HCT116 (cell line): ENCODE results near the gene CA4. TPM values are rescaled to one million over a fixed set of nuclear protein-coding genes. Genes with fewer than 3 reads are reported as not detected.

Experiments
- ATAC-seq: fragments of 200-7000 bp; cut with Tn5 transposase; 2 replicates; pipeline ENCODE4 v1.9.1; 2020; ENCODE audit warnings: mild to moderate bottlenecking, moderate library complexity
- BruUV-seq: library from RNA; stranded (reverse); fragments of 400-500 nt; replicated peaks from 2 replicates; lab custom pipeline; 2021; lab: Mats Ljungman, UMichigan
- CTCF ChIA-PET: fragments of 300-600 bp; sonication (Branson Sonifier 250); formaldehyde crosslinking; loops from one replicate; lab custom pipeline; 2021; ENCODE audit warnings: antibody characterized with exemption; lab: Charles Lee
- POLR2A ChIA-PET: fragments of 300-600, 350-600 bp; sonication (Branson Sonifier 250); formaldehyde crosslinking; loops from one replicate; lab custom pipeline; 2021; ENCODE audit warnings: antibody characterized with exemption; lab: Charles Lee
- RAD21 ChIA-PET, 2 experiments: fragments of 300-600 bp; sonication (Branson Sonifier 250); formaldehyde crosslinking; loops; one replicate each; lab custom pipeline; 2023; ENCODE audit warnings: low total read pairs in 2 of 2; ENCODE audit not compliant: uncharacterized antibody in 2 of 2, unreplicated experiment in 2 of 2, low non-redundant PET in 1 of 2; lab: Charles Lee
- DNase-seq: peaks from one replicate; pipeline ENCODE4 v3.0.0-alpha.2; 2010; ENCODE audit warnings: low read depth, low spot score
- H2AFZ ChIP-seq: fragments of 200-600 bp; shearing (Covaris generic), sonication (generic); 2 replicates; pipeline ENCODE4 v1.6.1; 2017; ENCODE audit warnings: low read depth, mixed run types, mixed read lengths, antibody characterized with exemption, low read length; ENCODE audit not compliant: poor library complexity, severe bottlenecking
- H3K27ac ChIP-seq: 2 replicates; pipeline ENCODE4 v1.5.1; 2012; ENCODE audit warnings: low read depth, low read length
- H3K27me3 ChIP-seq: fragments of 200-600 bp; sonication (generic); 2 replicates; pipeline ENCODE4 v1.6.1; 2016; ENCODE audit warnings: mixed run types, low read length, mixed read lengths; ENCODE audit not compliant: insufficient read depth
- H3K36me3 ChIP-seq, 2 experiments: fragments of 200-500 bp in 1 of 2; fragments of 200-600 bp in 1 of 2; sonication (Bioruptor generic) in 1 of 2; sonication (generic) in 1 of 2; 2 replicates each; pipeline versions ENCODE4 v1.5.1 to v1.6.1; 2014 to 2016; ENCODE audit warnings: low read length in 2 of 2, inconsistent platforms in 1 of 2, mixed read lengths in 1 of 2, mixed run types in 1 of 2; ENCODE audit not compliant: insufficient read depth in 2 of 2, control insufficient read depth in 1 of 2
- H3K4me1 ChIP-seq, 2 experiments: fragments of 200-600 bp in 1 of 2; sonication (generic) in 1 of 2; 2 replicates each; pipeline versions ENCODE4 v1.5.1 to v1.6.1; 2012 to 2017; ENCODE audit warnings: low read length in 2 of 2, inconsistent platforms in 1 of 2, mild to moderate bottlenecking in 1 of 2, mixed read lengths in 1 of 2, mixed run types in 1 of 2, moderate library complexity in 1 of 2; ENCODE audit not compliant: insufficient read depth in 2 of 2, control insufficient read depth in 1 of 2
- H3K4me2 ChIP-seq: fragments of 200-600 bp; sonication (generic); 2 replicates; pipeline ENCODE4 v1.6.1; 2017; ENCODE audit warnings: mixed run types, low read length, mixed read lengths
- H3K4me3 ChIP-seq, 2 experiments: fragments of 200-600 bp in 1 of 2; sonication (generic) in 1 of 2; replicated peaks in 1 of 2; 2 replicates each; pipeline ENCODE4 v1.5.1; 2011 to 2016; ENCODE audit warnings: low read length in 2 of 2, control low read depth in 1 of 2, low read depth in 1 of 2, mild to moderate bottlenecking in 1 of 2, mixed read lengths in 1 of 2, mixed run types in 1 of 2
- H3K79me2 ChIP-seq: fragments of 200-600 bp; sonication (generic); 2 replicates; pipeline ENCODE4 v1.6.1; 2017; ENCODE audit warnings: mild to moderate bottlenecking, mixed run types, low read length, moderate library complexity, mixed read lengths; ENCODE audit not compliant: insufficient read depth
- H3K9ac ChIP-seq: fragments of 200-600 bp; sonication (generic); 2 replicates; pipeline ENCODE4 v1.6.1; 2016; ENCODE audit warnings: low read length, mixed read lengths
- H3K9me2 ChIP-seq: fragments of 200-600 bp; sonication (generic), shearing (Covaris generic); 2 replicates; pipeline ENCODE4 v1.6.1; 2017; ENCODE audit warnings: mixed run types, mild to moderate bottlenecking, moderate library complexity; ENCODE audit not compliant: insufficient read depth
- H3K9me3 ChIP-seq, 2 experiments: fragments of 200-500 bp in 1 of 2; fragments of 200-600 bp in 1 of 2; sonication (Bioruptor generic) in 1 of 2; sonication (generic) in 1 of 2; 2 replicates each; pipeline ENCODE4 v1.6.1; 2014 to 2017; ENCODE audit warnings: low read length in 2 of 2, mixed read lengths in 2 of 2, inconsistent platforms in 1 of 2, low read depth in 1 of 2, mild to moderate bottlenecking in 1 of 2, mixed run types in 1 of 2, moderate library complexity in 1 of 2; ENCODE audit not compliant: control insufficient read depth in 1 of 2, insufficient read depth in 1 of 2
- H4K20me1 ChIP-seq: fragments of 200-600 bp; sonication (generic), shearing (Covaris generic); 2 replicates; pipeline ENCODE4 v1.6.1; 2017; ENCODE audit warnings: mixed run types, mild to moderate bottlenecking, moderate library complexity; ENCODE audit not compliant: insufficient read depth
- CBX3 ChIP-seq: IDR thresholded peaks from 2 replicates; pipeline ENCODE4 v1.6.1; 2012; ENCODE audit warnings: low read depth
- EZH2phosphoT487 ChIP-seq: fragments of 200-600 bp; IDR thresholded peaks from 2 replicates; pipeline ENCODE4 v1.6.1; 2018; ENCODE audit warnings: antibody characterized with exemption, borderline replicate concordance
- FOSL1 ChIP-seq: IDR thresholded peaks from 2 replicates; pipeline ENCODE4 v1.6.1; 2012; ENCODE audit warnings: low read depth
- JUND ChIP-seq: IDR thresholded peaks from 2 replicates; pipeline ENCODE4 v1.6.1; 2012
- POLR2A ChIP-seq: IDR thresholded peaks from 2 replicates; pipeline ENCODE4 v1.7.0; 2011; ENCODE audit warnings: borderline replicate concordance; ENCODE audit not compliant: insufficient read depth, insufficient read length; ENCODE audit errors: extremely low read depth
- POLR2AphosphoS5 ChIP-seq: IDR thresholded peaks from 2 replicates; pipeline ENCODE4 v1.6.1; 2011; ENCODE audit warnings: mild to moderate bottlenecking, low read depth, low read length, moderate library complexity
- RAD21 ChIP-seq: IDR thresholded peaks from 2 replicates; pipeline ENCODE4 v1.6.1; 2012; ENCODE audit warnings: low read depth, mild to moderate bottlenecking
- SIN3A ChIP-seq: IDR thresholded peaks from 2 replicates; pipeline ENCODE4 v1.6.1; 2012; ENCODE audit warnings: low read depth
- SP1 ChIP-seq: IDR thresholded peaks from 2 replicates; pipeline ENCODE4 v1.6.1; 2012; ENCODE audit warnings: low read depth
- SRF ChIP-seq: IDR thresholded peaks from 2 replicates; pipeline ENCODE4 v1.6.1; 2012; ENCODE audit warnings: low read depth
- ZNF274 ChIP-seq: fragments of 200-500 bp; sonication (Bioruptor generic); IDR thresholded peaks from 2 replicates; pipeline ENCODE4 v1.6.1; 2014; ENCODE audit warnings: mild to moderate bottlenecking, low read depth, low read length, inconsistent platforms
- intact Hi-C: fragments of 100-400 bp; cut with micrococcal nuclease; formaldehyde crosslinking; loops from 2 replicates; pipeline ENCODE4 v1.10.0; 2022
- total RNA-seq: library from RNA; stranded (reverse); gene quantifications from one replicate; pipeline ENCODE4 v1.2.1, GENCODE V29; 2021; ENCODE audit not compliant: unreplicated experiment
- TF ChIP-seq, protein P1 (sequence below): IDR thresholded peaks from 2 replicates; pipeline ENCODE4 v1.6.1; 2011; ENCODE audit warnings: mild to moderate bottlenecking, low read length, moderate library complexity; ENCODE audit not compliant: insufficient replicate concordance; ENCODE audit errors: extremely low read depth
- TF ChIP-seq, protein P2 (sequence below), 3 experiments: fragments of 200-600 bp in 1 of 3; sonication (generic) in 1 of 3; IDR thresholded peaks in 2 of 3; conservative IDR thresholded peaks in 1 of 3; 2 replicates each; pipeline ENCODE4 v1.5.1; 2012 to 2017; ENCODE audit warnings: low read depth in 2 of 3, low read length in 2 of 3, antibody characterized with exemption in 1 of 3, borderline replicate concordance in 1 of 3, control low read depth in 1 of 3, mild to moderate bottlenecking in 1 of 3, mixed read lengths in 1 of 3, mixed run types in 1 of 3, moderate library complexity in 1 of 3; ENCODE audit not compliant: insufficient read depth in 1 of 3
- TF ChIP-seq, protein P3 (sequence below): IDR thresholded peaks from 2 replicates; pipeline ENCODE4 v1.6.1; 2012

CA4 gene
- total RNA-seq, 1 experiment from 2014 or later, result 0.20 TPM

DNA sequence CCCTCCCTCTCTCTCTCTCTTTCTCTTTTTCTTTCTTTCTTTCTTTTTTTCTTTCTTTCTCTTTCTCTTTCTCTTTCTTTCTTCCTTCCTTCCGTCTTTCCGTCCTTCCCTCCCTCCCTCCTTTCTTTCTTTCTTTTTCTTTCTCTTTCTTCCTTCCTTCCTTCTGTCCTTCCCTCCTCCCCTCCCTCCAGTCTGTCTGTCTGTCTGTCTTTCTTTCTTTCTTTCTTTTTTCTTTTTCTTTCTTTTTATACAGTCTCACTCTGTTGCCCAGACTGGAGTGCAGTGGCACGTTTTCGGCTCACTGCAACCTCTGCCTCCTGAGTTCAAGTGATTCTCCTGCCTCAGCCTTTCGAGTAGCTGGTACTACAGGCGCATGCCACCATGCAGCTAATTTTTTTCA, 14.4 kb downstream of the CA4 start:
- Histone ChIP-seq H3K9me3 (no peaks in the 10 kb centered on the region), H2AFZ (no peak overlapping the region), H3K4me2 (no peak overlapping the region), H3K9ac (no peak overlapping the region), H3K36me3 (no peaks in the 10 kb centered on the region)
- RAD21 ChIA-PET, result no interaction called here
- ATAC-seq, result no peak
- TF ChIP-seq, protein P1, sequence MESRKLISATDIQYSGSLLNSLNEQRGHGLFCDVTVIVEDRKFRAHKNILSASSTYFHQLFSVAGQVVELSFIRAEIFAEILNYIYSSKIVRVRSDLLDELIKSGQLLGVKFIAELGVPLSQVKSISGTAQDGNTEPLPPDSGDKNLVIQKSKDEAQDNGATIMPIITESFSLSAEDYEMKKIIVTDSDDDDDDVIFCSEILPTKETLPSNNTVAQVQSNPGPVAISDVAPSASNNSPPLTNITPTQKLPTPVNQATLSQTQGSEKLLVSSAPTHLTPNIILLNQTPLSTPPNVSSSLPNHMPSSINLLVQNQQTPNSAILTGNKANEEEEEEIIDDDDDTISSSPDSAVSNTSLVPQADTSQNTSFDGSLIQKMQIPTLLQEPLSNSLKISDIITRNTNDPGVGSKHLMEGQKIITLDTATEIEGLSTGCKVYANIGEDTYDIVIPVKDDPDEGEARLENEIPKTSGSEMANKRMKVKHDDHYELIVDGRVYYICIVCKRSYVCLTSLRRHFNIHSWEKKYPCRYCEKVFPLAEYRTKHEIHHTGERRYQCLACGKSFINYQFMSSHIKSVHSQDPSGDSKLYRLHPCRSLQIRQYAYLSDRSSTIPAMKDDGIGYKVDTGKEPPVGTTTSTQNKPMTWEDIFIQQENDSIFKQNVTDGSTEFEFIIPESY, result no peak
- no peak for TF ChIP-seq POLR2AphosphoS5
- no peak for TF ChIP-seq SIN3A
- TF ChIP-seq, all 23 proteins: peak for 0
- Histone ChIP-seq H4K20me1 (no peaks in the 10 kb centered on the region), H3K4me3 (no peak overlapping the region), H3K9me2 (no peaks in the 10 kb centered on the region), H3K79me2 (no peaks in the 10 kb centered on the region), H3K27ac (no peak overlapping the region), H3K27me3 (no peaks in the 10 kb centered on the region), H3K4me1 (peaks cover 0 to 32% of the 10 kb centered on the region in 2 experiments; a peak in 1 of 4 replicates)
- ChIA-PET CTCF (no interaction called here), POLR2A (no interaction called here)
- BruUV-seq, result no TSS peak
- no peak for DNase-seq
- intact Hi-C loops, result no loop called here

GRCh38 chr17:60164697-60165096, 14.9 kb downstream of the CA4 start:
- H3K27ac ChIP-seq, result no peak overlapping the region
- H3K4me2 ChIP-seq, result no peak overlapping the region
- ChIA-PET RAD21 (no interaction called here), CTCF (no interaction called here), POLR2A (no interaction called here)
- H3K79me2 ChIP-seq, result no peaks in the 10 kb centered on the region
- H3K9ac ChIP-seq, result no peak overlapping the region
- intact Hi-C loops, result no loop called here
- no peak overlapping the region for H2AFZ ChIP-seq
- BruUV-seq, result no TSS peak
- H3K9me3 ChIP-seq, result no peaks in the 10 kb centered on the region
- H3K36me3 ChIP-seq, result no peaks in the 10 kb centered on the region
- H4K20me1 ChIP-seq, result no peaks in the 10 kb centered on the region
- H3K9me2 ChIP-seq, result no peaks in the 10 kb centered on the region
- peaks cover 0 to 32% of the 10 kb centered on the region in 2 experiments; a peak in 1 of 4 replicates for H3K4me1 ChIP-seq
- ATAC-seq, result no peak
- no peaks in the 10 kb centered on the region for H3K27me3 ChIP-seq
- no peak for DNase-seq
- no peak overlapping the region for H3K4me3 ChIP-seq
- TF ChIP-seq POLR2A, result no peak
- no peak for TF ChIP-seq POLR2AphosphoS5
- TF ChIP-seq ZNF274, result no peak
- TF ChIP-seq FOSL1, result no peak
- TF ChIP-seq SP1, result no peak
- TF ChIP-seq SRF, result no peak
- no peak for TF ChIP-seq CBX3
- TF ChIP-seq, protein P2, sequence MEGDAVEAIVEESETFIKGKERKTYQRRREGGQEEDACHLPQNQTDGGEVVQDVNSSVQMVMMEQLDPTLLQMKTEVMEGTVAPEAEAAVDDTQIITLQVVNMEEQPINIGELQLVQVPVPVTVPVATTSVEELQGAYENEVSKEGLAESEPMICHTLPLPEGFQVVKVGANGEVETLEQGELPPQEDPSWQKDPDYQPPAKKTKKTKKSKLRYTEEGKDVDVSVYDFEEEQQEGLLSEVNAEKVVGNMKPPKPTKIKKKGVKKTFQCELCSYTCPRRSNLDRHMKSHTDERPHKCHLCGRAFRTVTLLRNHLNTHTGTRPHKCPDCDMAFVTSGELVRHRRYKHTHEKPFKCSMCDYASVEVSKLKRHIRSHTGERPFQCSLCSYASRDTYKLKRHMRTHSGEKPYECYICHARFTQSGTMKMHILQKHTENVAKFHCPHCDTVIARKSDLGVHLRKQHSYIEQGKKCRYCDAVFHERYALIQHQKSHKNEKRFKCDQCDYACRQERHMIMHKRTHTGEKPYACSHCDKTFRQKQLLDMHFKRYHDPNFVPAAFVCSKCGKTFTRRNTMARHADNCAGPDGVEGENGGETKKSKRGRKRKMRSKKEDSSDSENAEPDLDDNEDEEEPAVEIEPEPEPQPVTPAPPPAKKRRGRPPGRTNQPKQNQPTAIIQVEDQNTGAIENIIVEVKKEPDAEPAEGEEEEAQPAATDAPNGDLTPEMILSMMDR (IDR thresholded peaks at IDR 0.05 in 2 of 3, conservative IDR thresholded peaks at IDR 0.05 in 1 of 3; ENCODE audit: borderline replicate concordance in 1 of 3, insufficient read depth in 1 of 3, low read depth in 2 of 3, low read length in 2 of 3), result no peak
- TF ChIP-seq, protein P3, sequence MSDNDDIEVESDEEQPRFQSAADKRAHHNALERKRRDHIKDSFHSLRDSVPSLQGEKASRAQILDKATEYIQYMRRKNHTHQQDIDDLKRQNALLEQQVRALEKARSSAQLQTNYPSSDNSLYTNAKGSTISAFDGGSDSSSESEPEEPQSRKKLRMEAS, result no peak
- no peak for TF ChIP-seq SIN3A
- no peak for TF ChIP-seq RAD21
- TF ChIP-seq, protein P1, result no peak
- TF ChIP-seq EZH2phosphoT487, result no peak
- no peak for TF ChIP-seq JUND
